Activated naive CD4-positive, alpha-beta T cell treated with anti-CD3 and anti-CD28 coated beads, Interleukin-2, amount 50 U/mL, for 24 hours (primary cell): ENCODE data around the gene MMAB.

Experiments used
- H3K27ac Mint-ChIP-seq: one replicate; pipeline ENCODE4 v1.8.0; 2021; ENCODE audit warnings: mild to moderate bottlenecking, mixed read lengths
- H3K27me3 Mint-ChIP-seq: one replicate; pipeline ENCODE4 v1.8.0; 2021; ENCODE audit warnings: mixed read lengths
- H3K36me3 Mint-ChIP-seq: one replicate; pipeline ENCODE4 v1.8.0; 2021; ENCODE audit warnings: mixed read lengths
- H3K4me1 Mint-ChIP-seq: one replicate; pipeline ENCODE4 v1.8.0; 2021; ENCODE audit warnings: mixed read lengths
- H3K4me3 Mint-ChIP-seq: one replicate; pipeline ENCODE4 v1.8.0; 2021; ENCODE audit warnings: mild to moderate bottlenecking, mixed read lengths
- H3K9me3 Mint-ChIP-seq: one replicate; pipeline ENCODE4 v1.8.0; 2021; ENCODE audit warnings: mixed read lengths

The MMAB gene

GRCh38 chr12:109504068-109504467, 69.2 kb downstream of the MMAB start:
- no peaks in the 10 kb centered on the region for H3K9me3 Mint-ChIP-seq
- no peak overlapping the region for H3K4me3 Mint-ChIP-seq
- peaks cover 15% of the 10 kb centered on the region for H3K36me3 Mint-ChIP-seq
- no peak overlapping the region for H3K27ac Mint-ChIP-seq
- no peaks in the 10 kb centered on the region for H3K4me1 Mint-ChIP-seq
- no peaks in the 10 kb centered on the region for H3K27me3 Mint-ChIP-seq
